Measurements from ENCODE around the gene RPL13.

DNA sequence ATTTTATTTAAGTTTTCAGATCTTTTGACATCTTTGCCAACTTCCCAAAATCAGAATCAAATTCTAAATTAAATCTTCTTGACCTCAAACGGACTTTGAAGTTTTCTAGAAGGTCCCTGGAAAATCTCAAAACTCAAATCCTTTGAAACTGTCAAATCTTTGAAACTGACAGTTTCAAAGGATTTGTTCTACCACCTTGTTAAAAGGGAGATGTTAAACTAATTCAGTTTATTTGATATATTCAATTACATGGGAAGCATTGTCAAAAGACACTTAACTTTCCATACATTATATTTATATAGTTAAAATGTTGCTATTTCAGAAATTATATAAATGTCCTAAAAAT lies 49.6 kb downstream of the RPL13 start:
- TF ChIP-seq, protein P1, sequence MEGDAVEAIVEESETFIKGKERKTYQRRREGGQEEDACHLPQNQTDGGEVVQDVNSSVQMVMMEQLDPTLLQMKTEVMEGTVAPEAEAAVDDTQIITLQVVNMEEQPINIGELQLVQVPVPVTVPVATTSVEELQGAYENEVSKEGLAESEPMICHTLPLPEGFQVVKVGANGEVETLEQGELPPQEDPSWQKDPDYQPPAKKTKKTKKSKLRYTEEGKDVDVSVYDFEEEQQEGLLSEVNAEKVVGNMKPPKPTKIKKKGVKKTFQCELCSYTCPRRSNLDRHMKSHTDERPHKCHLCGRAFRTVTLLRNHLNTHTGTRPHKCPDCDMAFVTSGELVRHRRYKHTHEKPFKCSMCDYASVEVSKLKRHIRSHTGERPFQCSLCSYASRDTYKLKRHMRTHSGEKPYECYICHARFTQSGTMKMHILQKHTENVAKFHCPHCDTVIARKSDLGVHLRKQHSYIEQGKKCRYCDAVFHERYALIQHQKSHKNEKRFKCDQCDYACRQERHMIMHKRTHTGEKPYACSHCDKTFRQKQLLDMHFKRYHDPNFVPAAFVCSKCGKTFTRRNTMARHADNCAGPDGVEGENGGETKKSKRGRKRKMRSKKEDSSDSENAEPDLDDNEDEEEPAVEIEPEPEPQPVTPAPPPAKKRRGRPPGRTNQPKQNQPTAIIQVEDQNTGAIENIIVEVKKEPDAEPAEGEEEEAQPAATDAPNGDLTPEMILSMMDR (conservative IDR thresholded peaks at IDR 0.05 in 1 of 2, IDR thresholded peaks at IDR 0.05 in 1 of 2; ENCODE audit: low read depth in 1 of 2, low read length in 2 of 2) = no peak
- no peak for TF ChIP-seq EZH2 (IDR thresholded peaks at IDR 0.05; ENCODE audit: low read length, missing control alignments)

All from fibroblast of lung (primary cell).